Measurements from ENCODE around the gene MTOR.
"Not testable (repeated sequence)": the region's sequence is repeated elsewhere in the genome, so short reads cannot be mapped to it uniquely, and the experiment has no call there.

The MTOR gene

DNA sequence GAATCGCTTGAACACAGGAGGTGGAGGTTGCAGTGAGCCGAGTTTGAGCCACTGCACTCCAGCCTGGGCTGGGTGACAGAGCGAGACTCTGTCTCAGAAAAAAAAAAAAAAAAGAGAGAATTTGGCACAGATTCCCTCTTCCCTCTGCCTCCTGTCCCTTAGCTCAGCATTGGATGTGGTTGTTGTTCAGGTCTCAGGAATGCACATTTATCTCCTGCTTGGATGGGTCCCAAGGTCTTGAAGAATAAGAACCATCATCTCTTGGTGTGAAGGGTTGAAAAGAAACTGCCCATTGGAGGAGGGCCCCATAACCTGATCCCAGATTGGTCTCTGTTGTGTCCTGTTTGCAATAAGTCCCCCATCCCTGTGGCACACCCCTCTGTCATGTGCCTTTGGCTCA lies 45.5 kb upstream of the MTOR start:
- no peaks in the 10 kb centered on the region for H3K79me2 ChIP-seq (ENCODE audit: insufficient read depth, low read length)
- H3K4me2 ChIP-seq (ENCODE audit: low read depth, low read length, poor library complexity, severe bottlenecking): no peak overlapping the region
- H3F3A ChIP-seq (ENCODE audit: low read depth): no peaks in the 10 kb centered on the region
- no peaks in the 10 kb centered on the region for H3K27me3 ChIP-seq (ENCODE audit: insufficient read depth, low read length, poor library complexity, severe bottlenecking)
- H3K9me3 ChIP-seq (ENCODE audit: insufficient read depth, low read depth, low read length): no peaks in the 10 kb centered on the region
- H3K9ac ChIP-seq (ENCODE audit: low read depth, low read length, poor library complexity, severe bottlenecking): no peak overlapping the region
- TF ChIP-seq, protein P1, sequence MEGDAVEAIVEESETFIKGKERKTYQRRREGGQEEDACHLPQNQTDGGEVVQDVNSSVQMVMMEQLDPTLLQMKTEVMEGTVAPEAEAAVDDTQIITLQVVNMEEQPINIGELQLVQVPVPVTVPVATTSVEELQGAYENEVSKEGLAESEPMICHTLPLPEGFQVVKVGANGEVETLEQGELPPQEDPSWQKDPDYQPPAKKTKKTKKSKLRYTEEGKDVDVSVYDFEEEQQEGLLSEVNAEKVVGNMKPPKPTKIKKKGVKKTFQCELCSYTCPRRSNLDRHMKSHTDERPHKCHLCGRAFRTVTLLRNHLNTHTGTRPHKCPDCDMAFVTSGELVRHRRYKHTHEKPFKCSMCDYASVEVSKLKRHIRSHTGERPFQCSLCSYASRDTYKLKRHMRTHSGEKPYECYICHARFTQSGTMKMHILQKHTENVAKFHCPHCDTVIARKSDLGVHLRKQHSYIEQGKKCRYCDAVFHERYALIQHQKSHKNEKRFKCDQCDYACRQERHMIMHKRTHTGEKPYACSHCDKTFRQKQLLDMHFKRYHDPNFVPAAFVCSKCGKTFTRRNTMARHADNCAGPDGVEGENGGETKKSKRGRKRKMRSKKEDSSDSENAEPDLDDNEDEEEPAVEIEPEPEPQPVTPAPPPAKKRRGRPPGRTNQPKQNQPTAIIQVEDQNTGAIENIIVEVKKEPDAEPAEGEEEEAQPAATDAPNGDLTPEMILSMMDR (conservative IDR thresholded peaks at IDR 0.05; ENCODE audit: low read length): no peak
- no peak for TF ChIP-seq EZH2phosphoT487 (IDR thresholded peaks at IDR 0.05; ENCODE audit: borderline replicate concordance)
- H3K4me1 ChIP-seq (ENCODE audit: insufficient read depth, low read length, poor library complexity, severe bottlenecking): no peaks in the 10 kb centered on the region
- H3K9me2 ChIP-seq (replicated peaks; ENCODE audit: low read depth, low read length): no peaks in the 10 kb centered on the region
- no peaks in the 10 kb centered on the region for H3K36me3 ChIP-seq (ENCODE audit: insufficient read depth, low read length)
- H2AFZ ChIP-seq (ENCODE audit: low read length): no peak overlapping the region
- H4K20me1 ChIP-seq (ENCODE audit: insufficient read depth, low read length, poor library complexity, severe bottlenecking): no peaks in the 10 kb centered on the region
- H3K4me3 ChIP-seq (ENCODE audit: low read length, poor library complexity, severe bottlenecking): no peak overlapping the region

DNA sequence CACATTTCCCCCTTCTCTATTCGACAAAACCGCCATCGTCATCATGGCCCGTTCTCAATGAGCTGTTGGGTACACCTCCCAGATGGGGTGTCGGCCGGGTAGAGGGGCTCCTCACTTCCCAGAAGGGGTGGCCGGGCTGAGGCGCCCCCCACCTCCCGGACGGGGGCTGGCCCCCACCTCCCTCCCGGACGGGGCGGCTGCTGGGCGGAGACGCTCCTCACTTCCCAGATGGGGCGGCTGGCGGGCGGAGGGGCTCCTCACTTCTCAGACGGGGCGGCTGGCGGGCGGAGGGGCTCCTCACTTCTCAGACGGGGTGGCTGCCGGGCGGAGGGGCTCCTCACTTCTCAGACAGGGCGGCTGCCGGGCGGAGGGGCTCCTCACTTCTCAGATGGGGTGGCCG lies 43.2 kb upstream of the MTOR start:
- not testable (repeated sequence) for H3K9me3 ChIP-seq (ENCODE audit: insufficient read depth, low read depth, low read length)

DNA sequence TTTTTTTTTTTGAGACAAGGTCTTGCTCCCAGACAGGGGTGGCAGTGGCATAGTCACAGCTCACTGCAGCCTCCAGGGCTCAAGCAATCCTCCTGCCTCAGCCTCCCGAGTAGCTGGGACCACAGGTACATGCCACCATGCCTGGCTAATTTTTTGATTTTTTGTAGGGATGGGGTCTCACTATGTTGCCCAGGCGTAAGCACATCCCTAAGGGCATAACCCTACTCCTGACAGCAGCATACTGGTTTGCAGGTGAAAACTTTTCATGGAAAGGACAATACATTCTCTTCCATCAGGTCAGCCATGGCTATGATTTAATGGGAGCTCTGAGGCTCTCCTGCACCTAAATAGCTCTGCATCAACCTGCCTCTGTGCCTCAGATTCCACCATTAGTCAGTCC lies 40.0 kb upstream of the MTOR start:
- Histone ChIP-seq H3F3A (ENCODE audit: low read depth) (no peaks in the 10 kb centered on the region), H3K79me2 (ENCODE audit: insufficient read depth, low read length) (no peaks in the 10 kb centered on the region), H3K9ac (ENCODE audit: low read depth, low read length, poor library complexity, severe bottlenecking) (no peak overlapping the region), H3K9me3 (ENCODE audit: insufficient read depth, low read depth, low read length) (no peaks in the 10 kb centered on the region), H3K27me3 (ENCODE audit: insufficient read depth, low read length, poor library complexity, severe bottlenecking) (no peaks in the 10 kb centered on the region), H2AFZ (ENCODE audit: low read length) (no peak overlapping the region), H4K20me1 (ENCODE audit: insufficient read depth, low read length, poor library complexity, severe bottlenecking) (no peaks in the 10 kb centered on the region), H3K9me2 (replicated peaks; ENCODE audit: low read depth, low read length) (no peaks in the 10 kb centered on the region), H3K36me3 (ENCODE audit: insufficient read depth, low read length) (no peaks in the 10 kb centered on the region), H3K4me3 (ENCODE audit: low read length, poor library complexity, severe bottlenecking) (no peak overlapping the region), H3K4me2 (ENCODE audit: low read depth, low read length, poor library complexity, severe bottlenecking) (no peak overlapping the region), H3K4me1 (ENCODE audit: insufficient read depth, low read length, poor library complexity, severe bottlenecking) (no peaks in the 10 kb centered on the region)
- TF ChIP-seq, protein P1 (conservative IDR thresholded peaks at IDR 0.05; ENCODE audit: low read length): no peak
- no peak for TF ChIP-seq EZH2phosphoT487 (IDR thresholded peaks at IDR 0.05; ENCODE audit: borderline replicate concordance)

More for the DNA sequence above, 43.2 kb upstream of the MTOR start:
- not testable (repeated sequence) for H2AFZ ChIP-seq (ENCODE audit: low read length); H3K4me1 ChIP-seq (ENCODE audit: insufficient read depth, low read length, poor library complexity, severe bottlenecking); H4K20me1 ChIP-seq (ENCODE audit: insufficient read depth, low read length, poor library complexity, severe bottlenecking); H3K36me3 ChIP-seq (ENCODE audit: insufficient read depth, low read length); H3K4me3 ChIP-seq (ENCODE audit: low read length, poor library complexity, severe bottlenecking); H3F3A ChIP-seq (ENCODE audit: low read depth); H3K79me2 ChIP-seq (ENCODE audit: insufficient read depth, low read length); H3K4me2 ChIP-seq (ENCODE audit: low read depth, low read length, poor library complexity, severe bottlenecking); H3K27me3 ChIP-seq (ENCODE audit: insufficient read depth, low read length, poor library complexity, severe bottlenecking); H3K9me2 ChIP-seq (replicated peaks; ENCODE audit: low read depth, low read length); H3K9ac ChIP-seq (ENCODE audit: low read depth, low read length, poor library complexity, severe bottlenecking)

DNA sequence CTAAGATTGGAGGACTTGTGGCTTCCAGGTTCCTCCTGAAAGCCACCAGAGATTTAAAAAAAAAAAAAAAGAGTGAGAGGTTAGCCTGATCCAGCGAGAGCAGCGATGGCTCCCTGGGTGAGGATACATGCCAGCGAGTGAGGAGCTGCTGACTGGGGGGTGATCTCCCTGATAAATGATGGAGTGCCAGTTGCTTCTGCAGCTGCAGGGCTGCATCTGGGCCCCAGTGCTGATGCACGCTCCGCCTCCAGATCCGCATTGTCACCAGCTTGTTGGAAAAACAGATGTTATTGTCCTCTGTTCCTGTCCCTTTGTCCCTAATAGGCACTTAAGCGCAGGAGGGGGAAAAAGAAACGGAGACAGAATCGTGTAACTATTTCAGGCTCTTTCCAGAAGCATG lies 39.2 kb upstream of the MTOR start:
- Histone ChIP-seq H3K27me3 (ENCODE audit: insufficient read depth, low read length, poor library complexity, severe bottlenecking) (no peaks in the 10 kb centered on the region), H3K4me2 (ENCODE audit: low read depth, low read length, poor library complexity, severe bottlenecking) (no peak overlapping the region), H3F3A (ENCODE audit: low read depth) (no peaks in the 10 kb centered on the region), H3K9ac (ENCODE audit: low read depth, low read length, poor library complexity, severe bottlenecking) (no peak overlapping the region), H3K79me2 (ENCODE audit: insufficient read depth, low read length) (no peaks in the 10 kb centered on the region), H3K9me2 (replicated peaks; ENCODE audit: low read depth, low read length) (no peaks in the 10 kb centered on the region), H4K20me1 (ENCODE audit: insufficient read depth, low read length, poor library complexity, severe bottlenecking) (no peaks in the 10 kb centered on the region), H3K4me3 (ENCODE audit: low read length, poor library complexity, severe bottlenecking) (no peak overlapping the region), H2AFZ (ENCODE audit: low read length) (no peak overlapping the region), H3K9me3 (ENCODE audit: insufficient read depth, low read depth, low read length) (no peaks in the 10 kb centered on the region), H3K4me1 (ENCODE audit: insufficient read depth, low read length, poor library complexity, severe bottlenecking) (no peaks in the 10 kb centered on the region), H3K36me3 (ENCODE audit: insufficient read depth, low read length) (no peaks in the 10 kb centered on the region)
- TF ChIP-seq, protein P1 (conservative IDR thresholded peaks at IDR 0.05; ENCODE audit: low read length): no peak
- no peak for TF ChIP-seq EZH2phosphoT487 (IDR thresholded peaks at IDR 0.05; ENCODE audit: borderline replicate concordance)
